ENCODE results near the gene CAPN13.

Gene CAPN13, protein sequence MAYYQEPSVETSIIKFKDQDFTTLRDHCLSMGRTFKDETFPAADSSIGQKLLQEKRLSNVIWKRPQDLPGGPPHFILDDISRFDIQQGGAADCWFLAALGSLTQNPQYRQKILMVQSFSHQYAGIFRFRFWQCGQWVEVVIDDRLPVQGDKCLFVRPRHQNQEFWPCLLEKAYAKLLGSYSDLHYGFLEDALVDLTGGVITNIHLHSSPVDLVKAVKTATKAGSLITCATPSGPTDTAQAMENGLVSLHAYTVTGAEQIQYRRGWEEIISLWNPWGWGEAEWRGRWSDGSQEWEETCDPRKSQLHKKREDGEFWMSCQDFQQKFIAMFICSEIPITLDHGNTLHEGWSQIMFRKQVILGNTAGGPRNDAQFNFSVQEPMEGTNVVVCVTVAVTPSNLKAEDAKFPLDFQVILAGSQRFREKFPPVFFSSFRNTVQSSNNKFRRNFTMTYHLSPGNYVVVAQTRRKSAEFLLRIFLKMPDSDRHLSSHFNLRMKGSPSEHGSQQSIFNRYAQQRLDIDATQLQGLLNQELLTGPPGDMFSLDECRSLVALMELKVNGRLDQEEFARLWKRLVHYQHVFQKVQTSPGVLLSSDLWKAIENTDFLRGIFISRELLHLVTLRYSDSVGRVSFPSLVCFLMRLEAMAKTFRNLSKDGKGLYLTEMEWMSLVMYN

GRCh38 chr2:30807249-30807648, at the start of gene CAPN13:
TSS of gene CAPN13 (minus strand) at chr2:30807446. CDS start at chr2:30787325, 20,121 bp downstream.
- no peak for DNase-seq

DNA sequence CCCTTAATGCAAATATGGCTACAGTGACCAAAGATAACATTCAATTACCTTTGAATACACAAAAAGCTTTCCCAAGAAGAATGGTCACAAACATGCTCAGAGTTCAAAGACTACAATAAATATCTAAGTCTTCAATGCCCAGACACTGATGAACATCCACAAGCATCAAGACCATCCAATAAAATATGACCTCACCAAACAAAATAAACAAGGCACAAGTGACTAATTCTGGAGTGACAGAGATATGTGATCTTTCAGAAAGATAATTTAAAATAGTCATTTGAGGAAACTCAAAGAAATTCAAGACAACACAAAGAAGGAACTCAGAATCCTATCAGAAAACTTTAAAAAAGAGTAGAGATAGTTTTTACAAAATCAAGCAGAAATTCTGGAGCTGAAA, 40.6 kb upstream of the CAPN13 start:
- DNase-seq = no peak

DNA sequence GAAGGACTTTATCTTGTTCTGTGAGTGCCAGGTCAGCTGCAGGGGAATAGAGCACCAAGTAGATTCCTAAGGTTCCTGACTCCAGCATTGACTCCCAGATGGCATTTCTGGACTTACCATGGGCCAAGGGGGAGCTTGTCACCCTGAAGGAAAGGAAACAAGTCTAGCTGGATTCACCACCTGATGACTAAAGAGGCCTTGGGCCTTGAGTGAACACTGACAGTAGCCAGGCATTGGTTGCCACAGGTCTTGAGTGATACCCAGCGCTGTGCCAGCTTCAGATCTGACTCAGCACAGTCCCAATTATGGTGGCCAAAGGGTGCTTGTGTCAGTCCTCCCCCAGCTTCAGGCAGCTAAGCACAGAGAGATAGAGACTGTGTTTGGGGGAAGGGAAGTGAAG, 40.1 kb upstream of the CAPN13 start:
- DNase-seq = no peak

DNA sequence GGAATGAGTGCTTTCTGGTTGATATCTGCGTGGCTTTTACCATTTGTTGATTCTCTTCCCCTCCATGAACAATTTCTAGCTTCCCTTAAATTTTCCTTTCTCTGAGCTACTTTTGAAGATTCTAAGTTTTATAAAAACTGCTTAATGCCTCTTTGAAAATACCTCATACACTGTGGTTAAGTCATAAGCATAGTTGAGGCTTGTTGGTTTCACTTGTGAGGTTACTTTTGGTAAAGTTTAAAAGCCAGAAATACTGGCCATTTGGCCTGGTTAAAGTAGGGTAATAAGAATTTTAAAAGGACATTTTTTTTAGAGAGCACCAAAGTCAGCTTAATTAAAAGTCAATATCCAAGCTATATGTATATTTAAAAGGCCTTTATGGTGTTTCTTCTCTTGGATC, 21.3 kb upstream of the CAPN13 start:
- no peak for DNase-seq

GRCh38 chr2:30826916-30827315, 19.7 kb upstream of the CAPN13 start:
- DNase-seq = no peak

DNA sequence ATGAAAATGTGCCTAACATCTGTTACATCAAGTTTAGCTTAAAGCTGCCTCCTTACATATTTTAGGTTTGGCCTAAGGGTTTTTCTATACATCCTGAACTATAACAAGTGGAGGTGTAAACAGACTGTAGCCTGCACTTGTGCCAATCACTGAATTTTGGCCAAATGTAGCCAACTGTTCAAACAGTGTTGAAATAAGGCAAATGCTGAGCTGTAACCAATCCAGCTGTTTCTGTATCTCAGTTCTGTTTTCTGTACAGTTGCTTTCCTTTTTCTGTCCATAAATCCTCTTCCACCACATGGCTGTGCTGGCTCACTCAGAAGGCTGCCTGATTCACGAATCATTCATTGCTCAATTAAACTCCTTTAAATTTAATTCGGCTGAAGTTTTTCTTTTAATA, 19.2 kb upstream of the CAPN13 start:
- no peak for DNase-seq

- no peak for DNase-seq
Observed at GRCh38 chr2:30823452-30823851, 16.2 kb upstream of the CAPN13 start.

GRCh38 chr2:30821960-30822359, 14.7 kb upstream of the CAPN13 start:
- no peak for DNase-seq

DNA sequence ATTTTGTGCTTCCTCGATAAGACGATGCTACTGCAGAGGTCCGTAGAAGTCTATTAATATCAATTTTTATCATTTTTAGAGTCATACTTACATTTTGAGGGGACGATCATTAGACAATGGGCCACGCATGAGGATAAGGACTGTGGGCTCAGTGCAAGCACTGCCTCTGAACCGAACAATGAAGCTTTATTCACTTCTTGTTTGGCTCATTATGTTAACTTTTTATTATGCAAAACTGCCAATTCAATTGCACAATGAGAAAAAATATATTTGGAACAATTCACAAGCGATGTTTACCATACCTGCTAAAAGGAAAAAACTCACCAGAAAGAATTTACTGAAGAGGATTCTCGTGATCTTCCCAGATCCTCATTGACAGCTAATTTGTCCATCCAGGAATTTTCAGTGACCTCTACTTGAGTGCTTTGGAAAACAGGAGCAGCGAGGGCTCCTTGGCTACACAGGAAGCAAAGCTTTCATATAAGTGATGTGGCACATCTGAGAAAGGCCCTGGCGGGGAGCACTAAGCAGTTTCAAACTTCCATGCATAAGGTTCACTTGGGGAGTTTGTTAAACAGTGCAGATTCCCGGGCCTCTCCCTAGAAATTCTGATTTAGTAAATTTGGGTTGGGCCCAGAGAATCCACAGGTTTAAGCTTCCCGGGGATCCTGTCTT, 13.3 kb upstream of the CAPN13 start:
- DNase-seq = no peak

GRCh38 chr2:30809938-30810337, 2.7 kb upstream of the CAPN13 start:
- DNase-seq = no peak

- DNase-seq = no peak
Observed at GRCh38 chr2:30808695-30809094, 1.4 kb upstream of the CAPN13 start.

DNA sequence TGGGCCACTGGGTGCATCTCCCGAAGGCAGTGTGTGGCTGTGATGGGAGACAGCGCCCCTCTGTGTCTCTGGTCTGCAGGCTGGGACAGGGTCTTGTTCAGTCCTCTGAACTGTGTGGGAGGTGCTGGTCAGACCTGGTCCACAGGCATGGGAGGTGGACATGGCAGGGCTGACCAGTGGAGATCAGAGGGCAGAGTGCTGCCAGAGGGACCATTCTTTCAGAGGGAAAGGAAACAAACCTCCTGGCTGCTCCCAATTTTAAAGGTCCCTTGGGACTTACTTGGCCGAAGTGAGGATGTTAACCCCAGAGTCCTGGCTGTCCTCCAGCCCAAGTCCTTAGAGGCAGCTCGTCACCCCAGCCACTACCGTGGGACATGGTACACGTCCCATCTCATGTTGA, 4.0 kb downstream of the CAPN13 start:
- no peak for DNase-seq

DNA sequence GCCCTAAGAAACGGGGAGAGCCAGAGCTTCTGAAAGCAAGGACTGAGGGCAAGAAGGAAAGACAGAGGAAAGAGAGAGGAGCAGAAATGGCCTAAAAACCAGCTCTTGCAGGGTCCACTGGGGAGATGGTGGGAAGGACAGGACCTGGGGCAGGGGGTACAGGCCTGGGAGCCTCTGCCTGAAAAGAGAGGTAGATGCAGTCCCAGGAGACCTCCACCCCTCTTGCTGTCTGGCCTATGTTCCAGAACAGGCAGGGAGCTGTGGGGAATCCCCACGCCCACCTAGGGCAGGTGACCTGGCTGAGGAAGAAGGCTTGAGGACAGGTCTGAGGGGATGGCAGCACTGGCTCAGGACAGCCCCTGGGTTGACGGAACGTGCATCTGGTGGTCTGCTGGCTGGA, 4.6 kb downstream of the CAPN13 start:
- no peak for DNase-seq

DNA sequence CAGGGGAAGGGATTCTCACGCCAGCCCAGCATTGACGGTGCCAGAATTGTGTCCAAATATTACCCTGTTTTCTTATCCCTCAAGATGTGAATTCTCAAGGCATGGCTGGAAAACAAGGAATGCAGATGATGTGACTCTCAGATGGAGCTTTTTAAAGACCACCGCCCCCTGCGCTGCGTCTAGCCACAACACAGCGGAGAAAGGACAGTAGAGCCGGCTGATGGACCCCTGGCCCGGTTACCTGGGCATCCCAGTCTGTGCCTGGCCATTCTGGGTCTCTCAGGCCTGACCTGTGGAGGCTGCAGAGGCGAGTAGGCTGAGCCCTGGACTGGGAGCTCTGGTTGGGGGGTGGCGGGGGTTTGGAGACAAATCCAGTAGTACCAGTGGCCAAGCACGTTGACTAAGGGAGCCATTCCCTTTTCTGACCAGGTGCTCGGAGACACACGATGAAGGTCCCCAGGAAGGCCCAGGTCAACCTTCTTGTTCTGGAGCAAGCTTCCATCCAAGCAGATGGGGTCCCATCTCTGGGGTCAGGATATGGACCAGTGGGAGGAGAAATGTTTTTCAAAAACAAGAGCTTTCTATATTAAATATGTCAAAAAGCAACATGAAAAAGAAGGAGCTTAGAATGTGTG, 5.3 kb downstream of the CAPN13 start:
- DNase-seq = no peak

- DNase-seq = no peak
Observed at GRCh38 chr2:30800159-30800558, 7.1 kb downstream of the CAPN13 start.

- DNase-seq = no peak
Observed at GRCh38 chr2:30799366-30799765, 7.9 kb downstream of the CAPN13 start.

- peak; percentile 13 for DNase-seq
Observed at GRCh38 chr2:30798536-30798991, 8.7 kb downstream of the CAPN13 start.

GRCh38 chr2:30797381-30798015, 9.7 kb downstream of the CAPN13 start:
- DNase-seq = no peak

DNA sequence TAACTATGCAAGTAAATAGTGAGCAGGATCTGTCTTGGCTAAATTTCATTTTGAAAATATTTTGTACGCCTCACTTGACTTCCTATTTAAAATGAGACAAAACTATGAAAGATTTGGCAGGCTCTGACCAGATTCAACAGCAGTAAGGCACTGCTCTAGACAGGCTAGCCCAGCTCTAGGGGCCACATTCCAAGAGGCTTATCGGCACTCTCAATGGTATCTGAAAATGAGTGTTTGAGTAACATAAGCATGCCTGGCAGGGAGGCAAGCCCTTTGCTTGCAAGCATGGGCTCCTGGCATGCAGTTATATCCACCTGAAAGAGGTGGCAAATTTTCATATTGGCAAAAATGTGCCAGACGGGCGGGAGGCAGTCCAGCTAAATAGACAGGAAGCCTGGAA, 10.5 kb downstream of the CAPN13 start:
- no peak for DNase-seq

- no peak for DNase-seq
Observed at GRCh38 chr2:30792521-30792920, 14.7 kb downstream of the CAPN13 start.

DNA sequence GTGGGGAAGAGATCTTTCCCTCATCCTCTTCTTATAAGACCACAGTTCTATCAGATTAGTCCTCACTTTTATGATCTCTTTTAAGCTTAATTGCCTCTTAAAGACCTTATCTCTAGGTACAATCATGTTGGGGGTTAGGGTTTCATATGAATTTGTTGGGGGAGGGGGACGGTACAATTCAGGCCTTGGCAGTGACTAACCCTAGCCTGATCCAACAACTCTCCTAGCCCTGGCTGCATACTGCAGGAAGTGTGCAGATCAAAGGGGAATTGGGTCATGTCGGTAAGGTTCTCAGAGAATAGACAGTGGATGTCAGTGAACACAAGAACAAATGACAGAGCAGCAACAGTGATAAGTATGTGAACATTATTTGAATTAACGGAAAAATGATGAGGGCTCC, 16.4 kb downstream of the CAPN13 start:
- no peak for DNase-seq

DNA sequence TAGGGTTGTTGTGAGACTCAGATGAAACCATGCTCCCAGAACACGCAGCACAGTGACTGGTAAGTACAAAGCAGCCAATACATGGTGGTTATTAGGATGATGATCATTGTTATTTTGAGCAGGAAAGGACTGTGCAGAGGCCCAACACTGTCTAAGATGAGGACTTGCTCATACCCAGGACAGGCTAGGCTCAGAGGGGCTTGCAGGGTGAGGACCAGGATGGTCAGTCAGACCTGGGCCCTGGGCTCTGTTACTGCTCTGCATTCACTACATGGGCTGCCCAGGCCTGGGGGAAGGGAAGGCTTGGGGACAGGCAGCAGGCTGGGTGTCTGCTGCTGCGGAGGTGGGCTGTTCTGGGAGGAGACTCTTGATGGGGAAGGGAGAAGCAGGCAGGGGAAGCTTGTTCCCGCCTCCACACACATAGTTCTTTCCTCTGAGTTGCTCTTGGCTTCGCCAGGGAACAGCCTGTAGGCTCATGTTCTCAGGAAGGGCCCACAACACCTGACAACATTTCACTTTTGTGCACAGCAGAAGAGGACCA, 17.5 kb downstream of the CAPN13 start:
- DNase-seq = no peak

Data from activated CD4-positive, alpha-beta T cell treated with anti-CD3 and anti-CD28 coated beads for 48 hours (primary cell).